ENCODE data around the gene SIPA1L3.

DNA sequence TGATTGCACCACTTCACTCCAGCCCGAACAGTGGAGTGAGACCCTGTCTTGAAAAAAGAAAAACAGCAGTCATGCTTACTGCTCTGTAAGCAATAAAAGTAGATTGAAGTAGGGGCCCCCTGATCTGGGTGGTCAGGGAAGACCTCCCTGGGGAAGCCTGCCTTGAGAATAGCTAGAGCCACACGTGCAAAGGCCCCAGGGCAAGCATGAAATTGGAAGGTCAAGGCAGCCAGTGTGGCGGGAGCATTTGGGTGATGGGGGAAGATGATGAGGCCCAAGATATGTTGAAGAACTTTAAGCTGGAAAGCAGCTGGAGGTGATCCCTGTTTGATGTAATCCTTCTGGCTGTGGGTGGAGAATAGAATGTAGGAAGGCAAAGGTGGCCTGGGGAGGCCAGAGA, 104.4 kb downstream of the SIPA1L3 start:
- TF ChIP-seq, protein P1, sequence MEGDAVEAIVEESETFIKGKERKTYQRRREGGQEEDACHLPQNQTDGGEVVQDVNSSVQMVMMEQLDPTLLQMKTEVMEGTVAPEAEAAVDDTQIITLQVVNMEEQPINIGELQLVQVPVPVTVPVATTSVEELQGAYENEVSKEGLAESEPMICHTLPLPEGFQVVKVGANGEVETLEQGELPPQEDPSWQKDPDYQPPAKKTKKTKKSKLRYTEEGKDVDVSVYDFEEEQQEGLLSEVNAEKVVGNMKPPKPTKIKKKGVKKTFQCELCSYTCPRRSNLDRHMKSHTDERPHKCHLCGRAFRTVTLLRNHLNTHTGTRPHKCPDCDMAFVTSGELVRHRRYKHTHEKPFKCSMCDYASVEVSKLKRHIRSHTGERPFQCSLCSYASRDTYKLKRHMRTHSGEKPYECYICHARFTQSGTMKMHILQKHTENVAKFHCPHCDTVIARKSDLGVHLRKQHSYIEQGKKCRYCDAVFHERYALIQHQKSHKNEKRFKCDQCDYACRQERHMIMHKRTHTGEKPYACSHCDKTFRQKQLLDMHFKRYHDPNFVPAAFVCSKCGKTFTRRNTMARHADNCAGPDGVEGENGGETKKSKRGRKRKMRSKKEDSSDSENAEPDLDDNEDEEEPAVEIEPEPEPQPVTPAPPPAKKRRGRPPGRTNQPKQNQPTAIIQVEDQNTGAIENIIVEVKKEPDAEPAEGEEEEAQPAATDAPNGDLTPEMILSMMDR (conservative IDR thresholded peaks at IDR 0.05; ENCODE audit: low read depth in 2 of 2) = no peak
- no peak for TF ChIP-seq ZNF114 (CRISPR knock-in tag; IDR thresholded peaks at IDR 0.05)

Measured in GM23338 (cell line).